ENCODE measurements around the gene RAB8B. TPM values are rescaled to one million over a fixed set of nuclear protein-coding genes. Genes with fewer than 3 reads are reported as not detected.

RAB8B gene
- total RNA-seq, 1 donor from 2014 or later: 135 TPM

GRCh38 chr15:63250312-63250965 lies 61.0 kb downstream of the RAB8B start:
- intact Hi-C loops (cut with micrococcal nuclease): no loop called here
- DNase-seq (ENCODE audit: low spot score): no peak
- H3K27me3 Mint-ChIP-seq (ENCODE audit: insufficient read depth): no peaks in the 10 kb centered on the region
- peaks cover 8% of the 10 kb centered on the region for H3K4me1 Mint-ChIP-seq (ENCODE audit: low read depth)
- H3K36me3 Mint-ChIP-seq (ENCODE audit: low read depth): peaks cover 47% of the 10 kb centered on the region
- H3K27ac Mint-ChIP-seq: no peak overlapping the region
- H3K9me3 Mint-ChIP-seq: no peaks in the 10 kb centered on the region
- H3K4me3 Mint-ChIP-seq: no peak overlapping the region

- Mint-ChIP-seq H3K36me3 (ENCODE audit: low read depth) (peaks cover 44% of the 10 kb centered on the region), H3K4me3 (no peak overlapping the region), H3K27ac (no peak overlapping the region), H3K9me3 (no peaks in the 10 kb centered on the region), H3K27me3 (ENCODE audit: insufficient read depth) (no peaks in the 10 kb centered on the region), H3K4me1 (ENCODE audit: low read depth) (peaks cover 7% of the 10 kb centered on the region)
- DNase-seq (ENCODE audit: low spot score): no peak
- intact Hi-C loops (cut with micrococcal nuclease): no loop called here
Observed at GRCh38 chr15:63251701-63252100, 62.3 kb downstream of the RAB8B start.

- Mint-ChIP-seq H3K4me3 (no peak overlapping the region), H3K36me3 (ENCODE audit: low read depth) (peaks cover 38% of the 10 kb centered on the region), H3K27ac (no peak overlapping the region), H3K4me1 (ENCODE audit: low read depth) (peaks cover under 1% of the 10 kb centered on the region), H3K27me3 (ENCODE audit: insufficient read depth) (no peaks in the 10 kb centered on the region), H3K9me3 (no peaks in the 10 kb centered on the region)
- intact Hi-C loops (cut with micrococcal nuclease): no loop called here
- DNase-seq (ENCODE audit: low spot score): no peak
Observed at GRCh38 chr15:63252292-63252691, 62.9 kb downstream of the RAB8B start.

- Mint-ChIP-seq H3K36me3 (ENCODE audit: low read depth) (peaks cover 27% of the 10 kb centered on the region), H3K27ac (no peak overlapping the region), H3K9me3 (no peaks in the 10 kb centered on the region), H3K4me1 (ENCODE audit: low read depth) (no peaks in the 10 kb centered on the region), H3K4me3 (no peak overlapping the region), H3K27me3 (ENCODE audit: insufficient read depth) (no peaks in the 10 kb centered on the region)
- no peak for DNase-seq (ENCODE audit: low spot score)
- intact Hi-C loops (cut with micrococcal nuclease): no loop called here
Observed at GRCh38 chr15:63254991-63255390, 65.6 kb downstream of the RAB8B start.

- DNase-seq (ENCODE audit: low spot score): no peak
- no peak overlapping the region for H3K27ac Mint-ChIP-seq
- H3K36me3 Mint-ChIP-seq (ENCODE audit: low read depth): peaks cover 24% of the 10 kb centered on the region
- H3K4me3 Mint-ChIP-seq: no peak overlapping the region
- intact Hi-C loops (cut with micrococcal nuclease): no loop called here
- H3K9me3 Mint-ChIP-seq: no peaks in the 10 kb centered on the region
- no peaks in the 10 kb centered on the region for H3K27me3 Mint-ChIP-seq (ENCODE audit: insufficient read depth)
- H3K4me1 Mint-ChIP-seq (ENCODE audit: low read depth): no peaks in the 10 kb centered on the region
Observed at GRCh38 chr15:63255489-63255990, 66.1 kb downstream of the RAB8B start.

GRCh38 chr15:63256433-63257274 lies 67.2 kb downstream of the RAB8B start:
- H3K36me3 Mint-ChIP-seq (ENCODE audit: low read depth): peaks cover 32% of the 10 kb centered on the region
- no peaks in the 10 kb centered on the region for H3K9me3 Mint-ChIP-seq
- no peak for DNase-seq (ENCODE audit: low spot score)
- H3K27me3 Mint-ChIP-seq (ENCODE audit: insufficient read depth): no peaks in the 10 kb centered on the region
- H3K4me1 Mint-ChIP-seq (ENCODE audit: low read depth): no peaks in the 10 kb centered on the region
- no peak overlapping the region for H3K27ac Mint-ChIP-seq
- intact Hi-C loops (cut with micrococcal nuclease): no loop called here
- H3K4me3 Mint-ChIP-seq: no peak overlapping the region

- intact Hi-C loops (cut with micrococcal nuclease): no loop called here
- Mint-ChIP-seq H3K27me3 (ENCODE audit: insufficient read depth) (no peaks in the 10 kb centered on the region), H3K4me1 (ENCODE audit: low read depth) (no peaks in the 10 kb centered on the region), H3K9me3 (no peaks in the 10 kb centered on the region), H3K36me3 (ENCODE audit: low read depth) (peaks cover 39% of the 10 kb centered on the region), H3K4me3 (no peak overlapping the region), H3K27ac (no peak overlapping the region)
- no peak for DNase-seq (ENCODE audit: low spot score)
Observed at GRCh38 chr15:63258658-63259057, 69.3 kb downstream of the RAB8B start.

- intact Hi-C loops (cut with micrococcal nuclease): no loop called here
- Mint-ChIP-seq H3K27ac (no peak overlapping the region), H3K27me3 (ENCODE audit: insufficient read depth) (no peaks in the 10 kb centered on the region), H3K9me3 (no peaks in the 10 kb centered on the region), H3K36me3 (ENCODE audit: low read depth) (peaks cover 46% of the 10 kb centered on the region), H3K4me3 (no peak overlapping the region), H3K4me1 (ENCODE audit: low read depth) (no peaks in the 10 kb centered on the region)
- DNase-seq (ENCODE audit: low spot score): no peak
Observed at GRCh38 chr15:63260791-63261190, 71.4 kb downstream of the RAB8B start.

- peaks cover 45% of the 10 kb centered on the region for H3K36me3 Mint-ChIP-seq (ENCODE audit: low read depth)
Observed at GRCh38 chr15:63261311-63261710, 71.9 kb downstream of the RAB8B start.

GRCh38 chr15:63263519-63263918 lies 74.1 kb downstream of the RAB8B start:
- no peak overlapping the region for H3K4me3 Mint-ChIP-seq
- no peaks in the 10 kb centered on the region for H3K4me1 Mint-ChIP-seq (ENCODE audit: low read depth)
- DNase-seq (ENCODE audit: low spot score): no peak
- no peaks in the 10 kb centered on the region for H3K27me3 Mint-ChIP-seq (ENCODE audit: insufficient read depth)
- no peak overlapping the region for H3K27ac Mint-ChIP-seq
- H3K36me3 Mint-ChIP-seq (ENCODE audit: low read depth): peaks cover 48% of the 10 kb centered on the region
- intact Hi-C loops (cut with micrococcal nuclease): no loop called here
- H3K9me3 Mint-ChIP-seq: no peaks in the 10 kb centered on the region

More at GRCh38 chr15:63261311-63261710, 71.9 kb downstream of the RAB8B start:
- Mint-ChIP-seq H3K27me3 (ENCODE audit: insufficient read depth) (no peaks in the 10 kb centered on the region), H3K4me1 (ENCODE audit: low read depth) (no peaks in the 10 kb centered on the region), H3K27ac (no peak overlapping the region), H3K9me3 (no peaks in the 10 kb centered on the region), H3K4me3 (no peak overlapping the region)
- intact Hi-C loops (cut with micrococcal nuclease): no loop called here
- DNase-seq (ENCODE audit: low spot score): no peak

GRCh38 chr15:63264688-63265293 lies 75.4 kb downstream of the RAB8B start:
- no peaks in the 10 kb centered on the region for H3K9me3 Mint-ChIP-seq
- H3K27ac Mint-ChIP-seq: no peak overlapping the region
- H3K4me1 Mint-ChIP-seq (ENCODE audit: low read depth): peaks cover 5% of the 10 kb centered on the region
- no peak for DNase-seq (ENCODE audit: low spot score)
- no peak overlapping the region for H3K4me3 Mint-ChIP-seq
- intact Hi-C loops (cut with micrococcal nuclease): no loop called here
- H3K27me3 Mint-ChIP-seq (ENCODE audit: insufficient read depth): no peaks in the 10 kb centered on the region
- peaks cover 49% of the 10 kb centered on the region for H3K36me3 Mint-ChIP-seq (ENCODE audit: low read depth)

GRCh38 chr15:63274427-63274826 lies 85.0 kb downstream of the RAB8B start:
- Mint-ChIP-seq H3K27ac (peak overlapping the region; percentile 41), H3K9me3 (no peaks in the 10 kb centered on the region), H3K4me3 (no peak overlapping the region), H3K27me3 (ENCODE audit: insufficient read depth) (no peaks in the 10 kb centered on the region), H3K4me1 (ENCODE audit: low read depth) (peaks cover 37% of the 10 kb centered on the region), H3K36me3 (ENCODE audit: low read depth) (peaks cover 19% of the 10 kb centered on the region)
- DNase-seq (ENCODE audit: low spot score): no peak
- intact Hi-C loops (cut with micrococcal nuclease): no loop called here

All from activated T-helper 1 cell treated with anti-CD3 and anti-CD28 coated beads, Interleukin-12 subunit alpha, Interleukin-12 subunit beta, Interleukin-2, Interleukin-4 antibody, amounts not matched to agents 30 ng/mL and 10 ng/mL and 1 ng/mL, durations not matched to agents 14 hours and 24 hours and 36 hours (primary cell).